Stimulated activated CD8-positive, alpha-beta memory T cell treated with anti-CD3 and anti-CD28 coated beads, Interleukin-2, amount 100 ng/mL, for 48 hours (primary cell): ENCODE results near the gene CPPED1.

Experiments used
- DNase-seq, 2 donors: peaks; one replicate each; pipeline ENCODE4 v3.0.0-alpha.2; 2020; ENCODE audit warnings: low read depth in 2 of 2

The CPPED1 gene

DNA sequence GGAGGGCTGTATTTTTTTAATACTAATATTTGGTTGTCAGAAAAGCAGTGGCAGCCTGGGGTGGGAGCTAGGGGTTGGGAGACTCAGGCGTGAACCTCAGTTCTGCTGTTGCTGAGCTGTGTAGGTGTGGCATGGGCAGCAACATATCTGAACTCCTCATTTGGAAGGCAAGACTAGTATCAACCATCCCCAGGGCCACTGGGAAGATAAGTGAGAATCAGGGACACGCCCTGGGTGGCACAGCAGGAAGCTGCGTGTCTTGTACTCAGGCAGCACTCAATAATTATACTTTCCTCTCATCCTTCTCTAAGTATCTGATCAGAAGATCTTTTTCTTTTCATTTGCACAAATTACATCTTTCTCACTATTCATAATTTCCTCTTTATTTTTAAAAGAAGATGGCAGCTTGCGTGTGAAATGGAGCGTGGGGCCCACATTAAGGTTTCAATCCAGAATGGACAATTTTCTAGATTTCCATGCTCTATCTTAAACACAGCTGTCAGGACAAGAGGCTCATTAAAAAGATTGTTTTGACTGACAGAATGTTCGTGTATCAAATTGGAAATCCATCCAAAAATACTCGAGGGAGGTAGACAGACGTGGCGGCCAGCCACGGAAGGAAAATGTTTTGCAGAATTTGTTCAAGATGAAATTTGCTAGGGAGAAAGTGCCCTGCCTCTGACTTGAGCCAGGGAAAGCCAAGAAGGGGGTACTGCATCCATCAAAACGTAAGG lies 121.1 kb downstream of the CPPED1 start:
- no peak for DNase-seq

DNA sequence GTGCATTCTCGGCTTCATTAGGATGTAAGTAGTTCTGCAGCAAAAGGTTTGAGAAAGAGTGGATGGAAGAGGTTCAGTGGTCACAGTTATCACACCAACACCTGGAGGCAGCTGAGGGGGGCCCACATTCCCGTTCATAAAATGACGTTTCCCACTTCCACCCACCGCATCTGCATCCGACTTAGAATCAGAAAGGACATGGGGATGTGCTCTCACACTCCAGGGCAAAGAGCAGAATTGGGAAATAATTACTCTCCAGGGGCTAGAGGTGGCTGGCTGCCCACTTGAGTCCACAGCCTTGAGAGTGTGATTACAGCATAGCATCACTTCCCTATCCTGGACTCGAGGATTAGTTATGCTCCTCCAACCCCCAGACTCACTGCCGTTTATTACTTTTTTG lies 122.0 kb downstream of the CPPED1 start:
- no peak for DNase-seq

GRCh38 chr16:12680531-12680930 lies 123.2 kb downstream of the CPPED1 start:
- DNase-seq, result no peak

- DNase-seq, result no peak
Measured at GRCh38 chr16:12679660-12680272, 123.9 kb downstream of the CPPED1 start.

DNA sequence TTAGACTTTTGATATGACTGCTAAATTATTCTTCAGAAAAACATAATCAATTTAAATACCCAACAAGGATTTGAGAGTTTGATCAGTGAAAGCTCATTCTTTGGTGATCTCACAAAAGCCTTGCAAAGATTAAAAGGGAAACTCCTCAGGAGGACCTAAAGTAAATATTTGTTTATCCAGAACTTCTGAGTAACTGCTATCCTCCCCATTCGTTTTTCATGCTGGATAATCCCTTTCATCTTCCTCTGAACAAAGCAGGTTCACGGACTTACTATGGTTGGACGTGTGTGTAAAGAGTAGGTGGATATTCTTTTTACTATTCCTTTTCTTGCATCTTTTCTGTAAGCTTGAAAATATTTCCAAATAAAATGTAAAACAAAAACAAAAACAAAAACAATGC lies 124.7 kb downstream of the CPPED1 start:
- no peak for DNase-seq

DNA sequence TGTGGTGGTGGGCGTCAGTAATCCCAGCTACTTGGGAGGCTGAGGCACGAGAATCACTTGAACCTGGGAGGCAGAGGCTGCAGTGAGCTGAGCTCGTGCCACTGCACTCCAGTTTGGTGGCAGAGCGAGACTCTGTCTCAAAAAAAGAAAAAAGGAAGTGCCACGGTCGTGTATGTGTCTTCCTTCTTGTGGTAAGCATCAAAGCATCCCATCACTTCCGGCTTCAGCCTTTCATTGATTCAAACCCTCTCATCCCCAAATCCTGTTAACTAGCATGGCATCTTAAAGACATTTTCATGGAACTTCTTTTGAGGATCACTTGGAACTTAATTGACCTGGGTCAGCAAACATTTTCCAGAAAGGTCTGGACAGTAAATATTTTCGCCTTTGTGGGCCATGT lies 126.2 kb downstream of the CPPED1 start:
- no peak for DNase-seq

DNA sequence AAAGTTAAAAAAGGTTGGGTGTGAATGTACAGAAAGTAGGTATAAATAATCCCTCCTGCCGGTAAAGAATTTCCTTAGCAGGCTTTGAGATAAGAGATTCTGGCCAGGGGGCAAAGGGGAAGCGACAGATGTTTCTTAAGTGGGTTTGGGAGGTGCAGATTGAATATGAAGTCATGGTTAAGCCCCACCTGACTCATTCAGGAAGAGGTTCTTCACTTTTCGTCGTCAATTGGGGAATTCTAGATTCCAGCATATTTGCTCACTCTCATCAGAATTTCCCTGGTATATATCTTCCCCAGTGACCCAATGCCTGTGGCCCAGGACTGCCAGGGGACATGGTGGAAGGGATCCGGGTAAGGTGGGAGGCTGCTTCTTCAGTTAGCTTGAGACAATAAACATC lies 127.8 kb downstream of the CPPED1 start:
- no peak for DNase-seq

- DNase-seq, result no peak
Measured at GRCh38 chr16:12675046-12675445, 128.6 kb downstream of the CPPED1 start.

DNA sequence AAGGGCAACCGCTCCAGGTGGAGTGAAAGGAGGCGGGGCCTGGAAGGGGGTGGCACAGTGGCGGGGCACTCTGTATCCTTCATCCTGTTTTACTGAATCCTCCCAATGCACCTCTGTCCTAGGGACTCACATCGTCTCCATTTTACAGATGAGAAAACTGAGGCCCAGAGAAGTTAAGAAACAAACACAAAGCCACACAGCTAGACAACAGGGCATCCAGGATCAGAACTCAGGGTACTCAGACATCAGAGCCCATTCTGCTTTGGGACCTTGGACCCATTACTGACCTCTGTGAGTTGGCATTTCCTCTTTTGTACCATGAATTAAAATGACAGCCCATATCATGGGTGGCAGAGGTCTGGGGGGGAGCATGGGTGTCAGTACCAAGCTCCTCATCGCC lies 129.2 kb downstream of the CPPED1 start:
- no peak for DNase-seq

GRCh38 chr16:12674071-12674470 lies 129.6 kb downstream of the CPPED1 start:
- no peak for DNase-seq

DNA sequence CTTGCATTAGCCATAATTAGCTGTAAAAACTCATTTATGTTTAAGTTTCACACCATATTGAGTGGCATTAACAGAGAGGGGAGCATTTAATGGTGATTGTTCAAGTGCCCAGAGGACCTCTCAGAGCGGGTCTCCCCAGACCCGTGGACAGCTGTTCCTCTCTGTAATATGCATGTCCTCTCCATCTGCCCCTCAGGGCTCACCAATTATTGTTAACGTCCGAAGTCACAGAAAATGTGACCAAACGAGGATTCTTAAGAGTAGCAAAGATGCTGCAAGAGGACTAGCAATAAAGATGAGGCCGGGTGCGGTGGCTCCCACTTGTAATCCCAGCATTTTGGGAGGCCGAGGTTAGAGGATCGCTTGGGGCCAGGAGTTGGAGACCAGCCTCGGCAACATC lies 130.2 kb downstream of the CPPED1 start:
- no peak for DNase-seq

- no peak for DNase-seq
Measured at GRCh38 chr16:12672986-12673385, 130.7 kb downstream of the CPPED1 start.

- no peak for DNase-seq
Measured at GRCh38 chr16:12669908-12670307, 133.8 kb downstream of the CPPED1 start.

GRCh38 chr16:12667909-12668308 lies 135.8 kb downstream of the CPPED1 start:
- DNase-seq, result no peak

GRCh38 chr16:12664164-12664733 lies 139.4 kb downstream of the CPPED1 start:
- no peak for DNase-seq

GRCh38 chr16:12661656-12662172 lies 142.0 kb downstream of the CPPED1 start:
- no peak for DNase-seq

GRCh38 chr16:12659871-12660270 lies 143.8 kb downstream of the CPPED1 start:
- no peak for DNase-seq

GRCh38 chr16:12658506-12658905 lies 145.2 kb downstream of the CPPED1 start:
- no peak for DNase-seq

GRCh38 chr16:12655537-12655936 lies 148.2 kb downstream of the CPPED1 start:
- DNase-seq, result no peak

DNA sequence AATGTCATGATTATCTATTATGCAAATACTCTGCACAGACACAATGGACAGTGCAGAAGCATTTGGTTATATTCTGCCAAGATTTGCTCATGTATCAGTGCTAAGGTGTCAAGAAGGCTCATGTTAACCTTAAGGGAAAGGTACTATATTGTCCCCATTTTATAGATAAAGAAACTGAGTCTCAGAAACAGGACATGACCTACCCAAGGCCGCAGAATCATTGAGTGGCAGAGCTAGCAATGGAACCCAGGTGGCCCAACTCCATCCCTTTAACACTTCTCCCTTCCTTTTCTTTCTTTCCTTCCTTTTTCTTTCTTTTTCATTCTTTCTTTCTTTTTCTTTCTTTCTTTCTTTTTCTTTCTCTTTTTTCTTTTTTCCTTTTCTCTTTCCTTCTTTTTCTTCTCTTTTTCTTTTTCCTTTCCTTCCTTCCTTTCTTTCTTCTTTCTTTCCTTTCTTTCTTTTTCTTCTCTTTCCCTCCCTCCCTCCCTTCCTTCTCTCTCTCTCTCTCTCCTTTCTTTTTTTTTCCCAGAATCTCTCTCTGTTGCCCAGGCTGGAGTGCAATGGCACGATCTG lies 149.8 kb downstream of the CPPED1 start:
- DNase-seq, result no peak

DNA sequence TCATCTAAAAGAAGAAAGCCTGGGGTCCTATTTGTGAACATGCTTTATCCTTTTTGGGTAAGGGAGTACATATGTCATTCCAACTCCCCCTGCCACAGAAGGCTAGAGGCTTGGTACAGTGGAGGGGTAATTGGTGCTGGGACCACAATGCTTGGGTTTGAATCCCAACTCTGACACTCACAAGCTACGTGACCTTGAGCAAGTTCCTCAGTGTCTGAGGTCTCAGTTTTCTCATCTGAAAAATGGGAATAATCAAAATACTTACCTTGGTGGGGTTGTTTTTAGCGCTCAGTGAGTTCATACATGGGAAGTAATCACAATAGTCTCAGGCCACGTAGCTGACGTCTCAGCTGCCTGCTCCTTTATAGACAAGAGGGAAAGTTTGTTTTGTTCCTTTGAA lies 150.8 kb downstream of the CPPED1 start:
- no peak for DNase-seq

DNA sequence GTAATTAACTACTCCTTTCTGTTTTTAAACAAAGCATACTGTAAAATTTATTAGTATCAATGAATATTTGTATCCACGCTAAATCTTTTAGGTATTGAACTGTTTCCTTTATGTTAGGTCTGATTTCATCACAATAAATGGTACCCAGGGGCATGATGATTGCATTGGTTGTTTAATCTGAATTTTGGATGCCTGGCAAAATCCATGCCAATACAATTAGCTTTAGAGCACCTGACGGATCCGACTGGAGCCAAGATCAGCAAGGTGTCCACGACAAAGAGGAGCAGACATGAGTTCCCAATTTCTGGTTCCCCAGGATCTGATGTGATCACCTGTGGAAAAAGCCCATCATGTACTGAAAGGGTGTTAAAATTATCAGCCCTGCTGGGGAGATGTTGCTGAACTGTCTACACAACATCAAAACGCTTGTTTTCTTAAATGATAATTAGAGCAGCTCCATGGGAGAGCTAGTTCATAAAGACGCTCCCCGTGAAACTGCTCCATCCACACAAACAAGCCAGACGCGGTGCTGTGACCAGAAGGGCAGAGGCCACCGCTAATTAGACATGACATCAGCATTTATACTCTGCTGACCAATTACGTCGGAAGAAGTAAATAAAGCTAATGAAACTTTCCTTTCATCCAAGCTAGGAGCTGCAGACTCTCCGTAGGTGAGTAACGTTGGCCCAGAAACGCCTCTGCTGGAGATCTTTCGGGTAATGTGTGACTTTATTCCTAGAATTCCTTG lies 151.7 kb downstream of the CPPED1 start:
- DNase-seq, result no peak
